Stimulated activated CD8-positive, alpha-beta memory T cell treated with anti-CD3 and anti-CD28 coated beads, Interleukin-12 subunit alpha, Interleukin-12 subunit beta, amount 100 ng/mL, for 4 hours (primary cell): ENCODE data around the gene HNRNPA3.
"Not testable (repeated sequence)": the region's sequence is repeated elsewhere in the genome, so short reads cannot be mapped to it uniquely, and the experiment has no call there.

Source experiments
- DNase-seq: peaks from one replicate; pipeline ENCODE4 v3.0.0-alpha.2; 2020; ENCODE audit warnings: low read depth

Gene HNRNPA3

GRCh38 chr2:177254433-177255226 is 42.0 kb downstream of the HNRNPA3 start:
- no peak for DNase-seq

DNA sequence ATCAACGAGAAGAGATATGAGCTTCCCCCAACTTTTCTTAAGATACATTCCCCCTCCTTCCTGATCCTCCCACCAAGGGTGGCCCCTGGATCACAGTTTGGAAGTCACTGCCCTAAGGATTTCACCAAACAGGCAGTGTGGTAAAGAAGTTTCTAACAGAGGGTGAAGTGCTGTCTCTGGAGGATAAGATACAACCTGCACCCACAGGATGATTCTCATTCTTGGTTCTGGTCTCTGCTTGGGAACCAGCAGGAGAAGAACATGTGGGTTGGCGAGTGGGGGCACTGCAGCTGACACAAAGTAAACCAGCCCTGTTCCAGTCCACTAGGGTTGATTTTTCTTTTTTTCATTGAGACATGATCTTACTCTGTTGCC is 42.6 kb downstream of the HNRNPA3 start:
- no peak for DNase-seq

- DNase-seq: no peak
Measured at GRCh38 chr2:177256026-177256425, 43.4 kb downstream of the HNRNPA3 start.

DNA sequence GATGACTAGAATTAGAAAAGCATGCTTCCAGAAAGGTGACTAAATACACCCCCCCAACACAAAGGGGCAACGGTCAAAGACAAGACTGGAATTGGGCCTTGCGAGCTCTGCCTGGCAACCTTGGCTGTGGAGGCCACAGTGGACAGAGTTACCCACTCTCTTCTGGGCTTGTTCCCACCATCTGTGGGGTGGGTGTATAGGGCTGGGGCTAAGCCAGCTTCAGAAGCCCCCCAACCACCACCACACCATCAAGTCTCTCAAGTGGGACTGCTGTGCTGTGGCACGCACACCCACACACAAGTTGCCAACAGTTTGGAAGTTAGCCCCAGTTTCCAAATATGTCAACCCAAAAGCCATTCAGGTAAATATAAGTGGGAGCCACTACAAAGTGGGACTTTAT is 44.1 kb downstream of the HNRNPA3 start:
- no peak for DNase-seq

DNA sequence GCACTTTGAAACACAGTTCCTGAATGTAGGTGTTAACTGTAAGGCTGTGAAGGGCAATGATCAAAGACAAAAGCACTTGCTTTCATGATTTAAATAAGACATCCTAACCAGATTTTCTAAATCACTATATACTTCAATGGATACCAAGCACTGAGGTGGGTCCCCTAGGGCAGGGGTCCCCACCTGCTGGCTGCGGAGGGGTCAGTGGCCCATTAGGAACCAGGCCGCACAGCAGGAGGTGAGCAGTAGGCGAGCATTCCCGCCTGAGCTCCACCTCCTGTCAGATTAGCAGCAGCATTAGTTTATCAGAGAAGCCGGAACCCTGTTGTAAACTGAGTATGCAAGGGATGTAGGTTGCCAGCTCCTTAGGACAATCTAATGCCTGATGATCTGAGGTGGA is 44.9 kb downstream of the HNRNPA3 start:
- DNase-seq: no peak

DNA sequence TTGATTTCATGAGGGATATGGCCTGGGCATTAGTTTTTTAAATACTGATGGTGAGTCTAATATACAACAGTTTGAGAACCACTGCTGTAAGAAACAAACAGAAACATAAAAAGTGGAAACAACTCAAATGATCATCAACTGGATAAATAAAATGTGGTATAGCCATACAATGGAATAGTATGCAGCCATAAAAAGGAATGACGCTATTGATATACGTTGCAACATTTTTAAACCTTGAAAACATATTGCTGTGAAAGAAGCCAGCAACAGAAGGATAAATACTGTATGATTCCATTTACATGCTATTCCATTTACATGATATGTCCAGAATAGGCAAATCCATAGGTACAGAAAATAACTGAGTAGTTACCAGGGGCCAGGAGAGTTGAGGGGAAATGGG is 45.5 kb downstream of the HNRNPA3 start:
- no peak for DNase-seq

DNA sequence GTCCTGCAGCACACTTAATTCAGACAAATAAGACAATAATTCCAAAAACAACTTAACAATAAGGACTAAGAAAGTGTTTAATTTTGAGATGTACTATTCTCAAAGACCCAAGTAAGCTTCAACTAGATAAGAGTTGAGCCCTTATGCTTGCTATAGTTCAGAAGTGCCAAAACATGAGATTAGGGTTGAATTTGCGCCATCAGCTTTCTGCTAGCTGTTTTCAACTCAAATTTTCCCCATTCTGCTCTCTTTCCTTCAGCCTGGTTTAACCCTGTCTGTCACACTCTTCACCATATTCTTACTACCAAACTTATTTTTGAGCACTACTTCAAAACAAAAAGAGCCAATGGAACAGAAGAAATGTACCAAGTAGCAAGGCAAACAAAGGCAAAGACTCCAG is 47.8 kb downstream of the HNRNPA3 start:
- no peak for DNase-seq

DNA sequence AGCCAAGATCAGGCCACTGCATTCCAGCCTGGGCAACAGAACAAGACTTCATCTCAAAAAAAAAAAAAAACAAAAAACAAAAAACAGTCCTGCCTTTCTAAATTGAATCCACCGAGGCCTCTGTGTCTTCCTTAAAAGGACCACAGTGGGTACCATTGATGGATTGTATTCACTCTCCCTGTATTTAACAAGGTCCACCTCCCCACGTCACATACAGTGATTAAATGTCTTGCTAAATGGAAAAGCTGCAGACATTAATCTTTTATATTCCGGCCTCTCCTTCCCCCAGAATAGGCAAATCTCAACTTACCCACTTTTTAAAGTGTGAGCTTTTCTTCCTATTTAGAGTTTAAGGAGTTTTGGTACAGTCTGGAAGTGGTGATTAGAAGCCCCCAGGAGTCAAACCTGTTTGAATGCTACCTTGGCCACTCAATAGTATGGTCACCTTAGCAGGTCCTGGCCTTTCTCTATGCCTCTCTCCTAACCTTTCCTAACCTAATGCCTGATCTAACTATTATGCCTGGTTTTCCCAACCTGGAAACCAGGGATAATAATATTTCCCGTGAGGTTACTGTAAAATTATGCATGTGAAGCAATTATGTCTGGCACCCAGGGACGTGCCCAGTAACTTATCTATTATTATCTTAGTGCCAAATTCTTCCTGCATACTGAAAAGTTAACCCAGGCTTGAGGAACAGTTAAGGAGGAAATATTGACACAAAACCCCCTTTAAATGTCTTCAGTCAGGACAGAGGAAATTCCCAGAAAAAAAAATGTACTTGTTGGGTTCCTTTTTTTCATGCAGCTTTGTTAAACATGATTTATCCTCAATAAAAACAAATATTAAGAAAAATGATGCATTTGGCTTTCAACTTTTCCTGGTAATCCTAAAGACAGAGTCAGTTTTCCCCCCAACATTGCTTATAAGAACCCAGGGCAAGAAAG is 48.8 kb downstream of the HNRNPA3 start:
- no peak for DNase-seq

DNA sequence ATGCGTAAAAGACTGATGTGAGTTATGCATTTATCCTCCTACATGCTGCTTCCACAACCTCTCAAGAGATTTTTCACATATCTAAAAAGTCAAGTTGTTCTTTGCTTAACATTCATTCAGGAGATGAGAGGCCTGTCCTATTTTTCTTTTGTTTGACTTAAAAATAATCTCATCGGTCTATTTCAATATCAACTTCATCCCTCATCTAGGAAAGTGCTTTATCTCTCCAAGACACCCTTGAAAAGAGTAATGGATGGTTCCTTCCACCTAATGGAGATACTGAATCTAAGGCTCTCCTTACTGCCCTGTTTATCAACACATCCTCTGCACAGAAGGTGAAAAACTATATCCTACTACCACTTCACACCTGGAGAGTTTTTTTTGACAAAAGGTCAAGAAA is 49.5 kb downstream of the HNRNPA3 start:
- no peak for DNase-seq

DNA sequence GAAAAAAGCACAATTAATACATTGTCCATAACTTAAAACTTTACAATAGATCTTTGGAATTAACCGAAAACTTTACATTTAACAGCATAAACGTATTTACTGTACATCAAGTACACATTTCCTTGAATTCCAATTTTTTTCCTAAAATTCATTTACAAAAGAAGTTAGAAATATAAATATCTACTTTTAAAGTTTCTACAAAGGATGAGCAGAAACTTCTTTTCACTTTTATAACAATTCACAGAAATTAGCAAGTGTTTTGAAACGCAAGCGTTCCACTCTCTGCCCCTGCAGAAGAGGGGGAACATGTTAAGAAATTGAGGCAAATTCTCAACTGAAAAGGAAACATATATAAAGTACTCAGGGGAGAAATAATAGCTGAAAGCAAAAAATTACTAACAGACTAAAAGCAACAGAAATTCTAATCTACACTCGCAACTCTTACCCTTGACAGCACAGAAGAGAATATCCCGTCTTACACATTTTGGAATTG is 50.4 kb downstream of the HNRNPA3 start:
- no peak for DNase-seq

DNA sequence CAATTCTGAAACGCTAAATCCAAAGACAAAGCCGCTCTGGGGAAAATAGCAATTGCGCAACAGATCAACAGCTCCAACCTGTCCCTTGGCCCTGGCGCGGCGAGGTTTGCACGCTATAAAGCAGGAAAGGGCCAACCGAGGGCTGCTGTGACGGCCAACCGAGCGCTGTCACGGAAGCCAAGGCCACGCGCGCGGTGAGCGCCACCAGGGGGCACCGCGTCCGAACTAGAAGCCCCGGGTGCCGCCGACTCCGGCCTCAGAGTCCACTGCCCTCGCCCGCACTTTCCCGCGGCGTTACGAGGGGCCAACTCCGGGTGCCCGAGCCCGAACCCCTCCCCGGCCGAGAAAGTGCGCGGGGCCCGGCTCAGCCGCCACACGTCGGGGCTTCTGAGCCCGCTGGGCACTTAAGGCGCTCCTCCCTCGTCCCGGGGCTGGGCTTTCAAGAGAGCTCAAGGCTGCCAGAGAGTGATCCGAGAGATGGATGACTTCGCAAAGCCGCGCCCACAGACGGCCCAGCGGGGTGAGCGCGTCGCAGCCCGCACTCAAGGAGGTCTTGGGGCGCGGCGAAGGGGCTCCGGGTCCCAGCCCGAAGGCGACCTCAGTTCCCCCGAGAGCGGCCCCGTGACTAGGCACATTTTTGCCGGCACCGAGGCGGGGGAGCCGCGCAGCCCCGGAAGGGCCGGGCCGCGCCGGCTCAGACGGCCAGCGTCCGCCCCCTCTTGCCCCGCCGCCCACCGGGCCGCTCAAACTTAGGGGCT is 51.0 kb downstream of the HNRNPA3 start:
- peak; percentile 81 for DNase-seq

- no peak for DNase-seq
Measured at GRCh38 chr2:177264209-177264692, 51.7 kb downstream of the HNRNPA3 start.

- DNase-seq: peak; percentile 98
Measured at GRCh38 chr2:177264693-177265587, 52.3 kb downstream of the HNRNPA3 start, which contains the start of gene NFE2L2. TSS of gene NFE2L2 (minus strand) at chr2:177264727. CDS start at chr2:177264576, 151 bp downstream.

- DNase-seq: no peak
Measured at GRCh38 chr2:177265824-177266817, 53.5 kb downstream of the HNRNPA3 start.

- not testable (repeated sequence) for DNase-seq
Measured at GRCh38 chr2:177266955-177267354, 54.4 kb downstream of the HNRNPA3 start.

DNA sequence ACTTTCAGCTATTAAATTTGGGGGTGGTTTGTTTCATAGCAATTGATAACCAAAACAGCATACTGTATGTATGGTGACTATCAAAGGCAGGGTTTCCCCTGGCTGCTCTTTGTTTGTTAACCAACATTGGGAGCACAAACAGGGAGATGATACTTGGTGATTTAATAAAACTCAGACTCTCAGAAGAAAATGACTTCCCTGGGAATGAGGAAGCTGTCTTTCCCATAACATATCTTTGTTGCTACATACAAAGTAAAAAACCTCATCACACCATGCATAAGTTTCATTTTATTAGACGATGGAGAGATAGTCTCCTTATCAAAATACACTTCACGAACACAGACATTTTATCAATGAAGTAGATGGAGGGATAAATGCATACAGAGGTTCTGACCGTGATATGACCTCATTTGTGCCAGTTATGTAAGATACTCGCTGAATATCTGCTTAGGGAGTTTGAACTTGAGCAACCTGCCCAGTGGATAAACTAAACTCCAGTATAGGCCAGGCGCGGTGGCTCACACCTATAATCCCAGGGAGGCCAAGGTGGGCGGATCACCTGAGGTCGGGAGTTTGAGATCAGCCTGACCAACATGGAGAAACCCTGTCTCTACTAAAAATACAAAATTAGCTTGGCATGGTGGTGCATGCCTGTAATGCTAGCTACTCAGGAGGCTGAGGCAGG is 55.7 kb downstream of the HNRNPA3 start:
- DNase-seq: no peak

GRCh38 chr2:177268901-177269300 is 56.3 kb downstream of the HNRNPA3 start:
- DNase-seq: no peak

- DNase-seq: no peak
Measured at GRCh38 chr2:177270531-177270930, 57.9 kb downstream of the HNRNPA3 start.
